PC-9 (cell line): Measurements from ENCODE around the gene CLEC2B. TPM values are rescaled to one million over a fixed set of nuclear protein-coding genes. Genes with fewer than 3 reads are reported as not detected.
"Not testable (repeated sequence)": the region's sequence is repeated elsewhere in the genome, so short reads cannot be mapped to it uniquely, and the experiment has no call there.

Experiments
- BruUV-seq: library from RNA; stranded (reverse); fragments of 400-500 nt; replicated peaks from 2 replicates; lab custom pipeline; 2021; lab: Mats Ljungman, UMichigan
- CTCF ChIA-PET: fragments of 300-600 bp; sonication (Branson Sonifier 250); formaldehyde crosslinking; loops from one replicate; lab custom pipeline; 2022; ENCODE audit warnings: antibody characterized with exemption; lab: Charles Lee
- POLR2A ChIA-PET: fragments of 300-600 bp; sonication (Branson Sonifier 250); formaldehyde crosslinking; loops from one replicate; lab custom pipeline; 2022; ENCODE audit warnings: antibody characterized with exemption; ENCODE audit not compliant: unreplicated experiment; lab: Charles Lee
- DNase-seq, 2 experiments: peaks; one replicate each; pipeline versions ENCODE4 v3.0.0 to v3.0.0-alpha.2; 2015 to 2022; ENCODE audit warnings: mixed read lengths in 1 of 2
- H2AFZ ChIP-seq: fragments of 200-600 bp; sonication (generic); 2 replicates; pipeline ENCODE4 v1.8.1; 2017; ENCODE audit warnings: antibody characterized with exemption
- H3F3A ChIP-seq: fragments of 200-600 bp; sonication (generic); 2 replicates; pipeline ENCODE4 v1.8.1; 2017; ENCODE audit warnings: antibody characterized with exemption, mild to moderate bottlenecking, low read depth; ENCODE audit not compliant: insufficient read depth
- H3K27ac ChIP-seq: fragments of 200-600 bp; sonication (generic); 2 replicates; pipeline ENCODE4 v1.6.1; 2016; ENCODE audit warnings: mixed run types
- H3K27me3 ChIP-seq: fragments of 200-600 bp; sonication (generic); 2 replicates; pipeline ENCODE4 v1.6.1; 2016; ENCODE audit warnings: low read depth, mixed run types; ENCODE audit not compliant: insufficient read depth
- H3K36me3 ChIP-seq: fragments of 200-600 bp; sonication (generic); 2 replicates; pipeline ENCODE4 v1.6.1; 2016; ENCODE audit warnings: low read depth, mixed run types
- H3K4me1 ChIP-seq: fragments of 200-600 bp; sonication (generic); replicated peaks from 2 replicates; pipeline ENCODE4 v1.6.1; 2016; ENCODE audit warnings: mixed run types; ENCODE audit not compliant: insufficient read depth
- H3K4me2 ChIP-seq: fragments of 200-600 bp; sonication (generic); 2 replicates; pipeline ENCODE4 v1.6.1; 2017; ENCODE audit warnings: mixed run types
- H3K4me3 ChIP-seq: fragments of 200-600 bp; sonication (generic); 2 replicates; pipeline ENCODE4 v1.6.1; 2016; ENCODE audit warnings: mixed run types
- H3K79me2 ChIP-seq: fragments of 200-600 bp; sonication (generic); 2 replicates; pipeline ENCODE4 v1.6.1; 2017; ENCODE audit warnings: low read depth, mixed run types
- H3K9me2 ChIP-seq: fragments of 200-600 bp; sonication (generic); 2 replicates; pipeline ENCODE4 v1.8.1; 2017; ENCODE audit warnings: mild to moderate bottlenecking; ENCODE audit not compliant: insufficient read depth
- H3K9me3 ChIP-seq: fragments of 200-600 bp; sonication (generic); 2 replicates; pipeline ENCODE4 v1.8.1; 2016; ENCODE audit warnings: low read depth; ENCODE audit not compliant: insufficient read depth
- H4K20me1 ChIP-seq: fragments of 200-600 bp; sonication (generic); 2 replicates; pipeline ENCODE4 v1.8.1; 2017; ENCODE audit not compliant: insufficient read depth
- EZH2 ChIP-seq: fragments of 200-600 bp; sonication (generic); IDR thresholded peaks from 2 replicates; pipeline ENCODE4 v1.8.0; 2017; ENCODE audit warnings: antibody characterized with exemption, low read depth
- intact Hi-C: fragments of 100-400 bp; cut with micrococcal nuclease; formaldehyde crosslinking; loops from one replicate; pipeline ENCODE4 v1.10.0; 2022; ENCODE audit not compliant: unreplicated experiment
- total RNA-seq: library from RNA; stranded (reverse); gene quantifications from 2 replicates; pipeline ENCODE4 v1.2.3, GENCODE V29; 2021
- TF ChIP-seq, protein P1 (sequence below): fragments of 200-600 bp; sonication (generic); conservative IDR thresholded peaks from 2 replicates; pipeline ENCODE4 v1.6.1; 2017; ENCODE audit warnings: mixed run types, antibody characterized with exemption, mild to moderate bottlenecking, moderate library complexity

CLEC2B gene
- total RNA-seq, 1 experiment from 2014 or later: 3.9 TPM

DNA sequence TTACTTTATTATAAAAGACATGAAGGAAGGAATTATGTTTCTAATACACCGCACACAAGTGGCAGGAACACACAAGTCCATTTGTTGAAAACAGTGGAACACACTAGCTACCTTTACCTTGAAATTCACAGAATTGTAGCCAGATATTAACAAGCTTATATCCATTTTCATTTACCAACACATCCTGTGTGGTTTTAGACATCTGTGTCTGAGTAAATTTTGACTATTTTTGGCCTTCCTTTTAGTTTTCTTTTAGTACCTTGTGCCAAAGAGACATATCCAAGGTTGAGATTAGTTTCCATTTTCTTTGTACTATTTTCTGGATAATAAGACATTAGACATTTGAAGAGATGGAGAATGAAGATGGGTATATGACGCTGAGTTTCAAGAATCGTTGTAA lies 12.1 kb upstream of the CLEC2B start, which contains the start of gene KLRF2:
Gene KLRF2, plus strand, starts transcription at position 244 of the 400 bp plus-strand sequence. Its CDS starts 107 bp downstream, at position 351.
- Histone ChIP-seq H3K9me2 (no peaks in the 10 kb centered on the region), H3K4me2 (no peak within 1 kb of the TSS), H4K20me1 (no peaks in the 10 kb centered on the region), H3K79me2 (no peaks in the 10 kb centered on the region), H3K27me3 (no peaks in the 10 kb centered on the region), H3K27ac (no peak within 1 kb of the TSS), H3K4me3 (no peak within 1 kb of the TSS), H3K9me3 (no peaks in the 10 kb centered on the region), H2AFZ (no peak within 1 kb of the TSS), H3K4me1 (no peaks in the 10 kb centered on the region), H3F3A (no peaks in the 10 kb centered on the region; the same call in 1 of the 2 replicates), H3K36me3 (no peaks in the 10 kb centered on the region)
- no TSS peak for BruUV-seq
- TF ChIP-seq EZH2: no peak
- TF ChIP-seq, protein P1, sequence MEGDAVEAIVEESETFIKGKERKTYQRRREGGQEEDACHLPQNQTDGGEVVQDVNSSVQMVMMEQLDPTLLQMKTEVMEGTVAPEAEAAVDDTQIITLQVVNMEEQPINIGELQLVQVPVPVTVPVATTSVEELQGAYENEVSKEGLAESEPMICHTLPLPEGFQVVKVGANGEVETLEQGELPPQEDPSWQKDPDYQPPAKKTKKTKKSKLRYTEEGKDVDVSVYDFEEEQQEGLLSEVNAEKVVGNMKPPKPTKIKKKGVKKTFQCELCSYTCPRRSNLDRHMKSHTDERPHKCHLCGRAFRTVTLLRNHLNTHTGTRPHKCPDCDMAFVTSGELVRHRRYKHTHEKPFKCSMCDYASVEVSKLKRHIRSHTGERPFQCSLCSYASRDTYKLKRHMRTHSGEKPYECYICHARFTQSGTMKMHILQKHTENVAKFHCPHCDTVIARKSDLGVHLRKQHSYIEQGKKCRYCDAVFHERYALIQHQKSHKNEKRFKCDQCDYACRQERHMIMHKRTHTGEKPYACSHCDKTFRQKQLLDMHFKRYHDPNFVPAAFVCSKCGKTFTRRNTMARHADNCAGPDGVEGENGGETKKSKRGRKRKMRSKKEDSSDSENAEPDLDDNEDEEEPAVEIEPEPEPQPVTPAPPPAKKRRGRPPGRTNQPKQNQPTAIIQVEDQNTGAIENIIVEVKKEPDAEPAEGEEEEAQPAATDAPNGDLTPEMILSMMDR: no peak
- DNase-seq: no peak
- ChIA-PET CTCF (no interaction called here), POLR2A (no interaction called here)
- intact Hi-C loops: no loop called here

DNA sequence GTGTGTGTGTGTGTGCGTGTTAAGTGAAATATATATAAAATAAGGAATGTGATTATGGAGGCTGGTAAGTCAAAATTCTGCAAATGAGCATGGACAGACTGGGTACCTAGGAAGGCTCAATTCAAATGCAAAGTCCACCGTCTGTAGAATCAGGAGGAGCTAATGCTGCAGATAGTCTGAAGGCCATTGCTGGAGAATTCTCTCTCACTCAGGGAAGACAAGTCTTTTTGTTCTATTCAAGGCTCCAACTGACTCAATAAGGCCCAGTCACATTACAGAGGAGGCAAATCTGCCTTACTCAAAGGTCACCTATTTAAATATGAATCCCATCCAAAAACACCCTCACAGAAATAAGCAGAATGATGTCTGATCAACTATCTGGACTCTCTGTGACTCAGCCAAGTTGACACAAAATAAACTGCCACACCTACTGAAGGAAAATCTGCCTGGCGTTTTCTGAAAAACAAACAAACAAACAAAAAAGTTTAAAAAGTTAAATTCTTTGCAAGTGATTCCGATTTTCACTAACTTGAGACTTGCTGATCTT lies 11.5 kb upstream of the CLEC2B start:
- no peak for TF ChIP-seq EZH2
- Histone ChIP-seq H3K4me1 (no peaks in the 10 kb centered on the region), H3K79me2 (no peaks in the 10 kb centered on the region), H3K4me3 (no peak overlapping the region), H3K9me2 (no peaks in the 10 kb centered on the region), H3K36me3 (no peaks in the 10 kb centered on the region), H3K27me3 (no peaks in the 10 kb centered on the region), H2AFZ (no peak overlapping the region), H3F3A (no peaks in the 10 kb centered on the region; the same call in 1 of the 2 replicates), H4K20me1 (no peaks in the 10 kb centered on the region), H3K27ac (no peak overlapping the region), H3K4me2 (no peak overlapping the region), H3K9me3 (no peaks in the 10 kb centered on the region)
- no peak for DNase-seq
- no TSS peak for BruUV-seq
- ChIA-PET CTCF (no interaction called here), POLR2A (no interaction called here)
- intact Hi-C loops: no loop called here

DNA sequence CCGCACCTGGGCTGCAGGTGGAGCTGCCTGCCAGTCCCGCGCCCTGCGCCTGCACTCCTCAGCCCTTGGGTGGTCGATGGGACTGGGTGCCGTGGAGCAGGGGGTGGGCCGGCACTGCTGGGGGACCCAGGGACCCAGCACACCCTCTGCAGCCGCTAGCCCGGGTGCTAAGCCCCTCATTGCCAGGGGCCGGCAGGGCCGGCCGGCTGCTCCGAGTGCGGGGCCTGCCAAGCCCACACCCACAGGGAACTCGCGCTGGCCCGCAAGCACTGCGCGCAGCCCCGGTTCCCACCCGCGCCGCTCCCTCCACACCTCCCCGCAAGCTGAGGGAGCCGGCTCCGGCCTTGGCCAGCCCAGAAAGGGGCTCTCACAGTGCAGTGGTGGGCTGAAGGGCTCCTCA lies 7.0 kb upstream of the CLEC2B start:
- H4K20me1 ChIP-seq, H3K9me2 ChIP-seq, H3K9me3 ChIP-seq, H3K79me2 ChIP-seq, CTCF ChIA-PET, H3K4me2 ChIP-seq, H3K27ac ChIP-seq, BruUV-seq, H3K36me3 ChIP-seq, H2AFZ ChIP-seq, intact Hi-C loops, H3F3A ChIP-seq, DNase-seq, H3K27me3 ChIP-seq, H3K4me1 ChIP-seq, H3K4me3 ChIP-seq: not testable (repeated sequence)
- POLR2A ChIA-PET: interaction anchor here (0.6 kb wide), 1 partner anchor 243 kb away, joined by 3 read pairs; no protein-coding TSS in a partner anchor

DNA sequence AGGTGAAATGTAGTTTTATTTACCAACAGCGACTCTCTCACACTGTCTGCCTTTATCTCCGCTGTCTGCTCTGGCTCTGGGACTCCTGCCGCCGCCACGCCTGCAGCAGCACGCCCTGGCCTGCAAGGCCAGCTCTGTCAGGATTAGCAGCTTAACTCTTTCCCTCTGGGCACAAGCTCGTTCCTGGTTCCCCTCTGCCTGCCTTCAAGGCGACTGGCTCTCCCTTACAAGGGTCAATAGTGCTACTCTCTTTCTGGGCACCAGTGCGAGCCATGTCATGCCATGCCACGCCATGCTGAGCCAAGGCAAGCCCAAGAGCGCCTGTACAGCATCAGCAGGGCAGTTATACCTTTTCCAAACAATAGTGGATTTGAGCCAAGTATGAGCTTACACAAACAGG lies 3.6 kb upstream of the CLEC2B start:
- BruUV-seq: no TSS peak
- DNase-seq: no peak

More for the DNA sequence above, 3.6 kb upstream of the CLEC2B start:
- H3K4me1 ChIP-seq: peaks cover 17% of the 10 kb centered on the region
- no peaks in the 10 kb centered on the region for H3K79me2 ChIP-seq
- H3K9me2 ChIP-seq: no peaks in the 10 kb centered on the region
- H3K27me3 ChIP-seq: no peaks in the 10 kb centered on the region
- no peaks in the 10 kb centered on the region for H3K9me3 ChIP-seq
- H3K27ac ChIP-seq: no peak overlapping the region
- no peak overlapping the region for H3K4me3 ChIP-seq
- intact Hi-C loops: no loop called here
- CTCF ChIA-PET: interaction anchor here (1.0 kb wide), 1 partner anchor 137 kb away, joined by 4 read pairs; no protein-coding TSS in a partner anchor
- H2AFZ ChIP-seq: no peak overlapping the region
- H3F3A ChIP-seq: peaks cover 9% of the 10 kb centered on the region; the same call in 1 of the 2 replicates
- H3K4me2 ChIP-seq: no peak overlapping the region
- H3K36me3 ChIP-seq: no peaks in the 10 kb centered on the region
- POLR2A ChIA-PET: interaction anchor here (0.5 kb wide), 1 partner anchor 325 kb away, joined by 3 read pairs; no protein-coding TSS in a partner anchor
- TF ChIP-seq EZH2: no peak
- TF ChIP-seq, protein P1: no peak
- H4K20me1 ChIP-seq: no peaks in the 10 kb centered on the region
